Smooth muscle cell (in vitro differentiated cells): ENCODE measurements around the gene LRRC55. TPM values are rescaled to one million over a fixed set of nuclear protein-coding genes. Genes with fewer than 3 reads are reported as not detected.

Experiments used
- DNase-seq: peaks from one replicate; lab custom pipeline; 2025; ENCODE audit not compliant: unreplicated experiment; lab: John Stamatoyannopoulos, UW
- H2AFZ ChIP-seq: fragments of 200-600 bp; sonication (generic); 2 replicates; pipeline ENCODE4 v1.6.0; 2016; ENCODE audit warnings: antibody characterized with exemption, low read depth, mild to moderate bottlenecking
- H3F3A ChIP-seq: fragments of 200-600 bp; sonication (generic); 2 replicates; pipeline ENCODE4 v1.6.0; 2017; ENCODE audit warnings: antibody characterized with exemption, low read depth
- H3K27ac ChIP-seq: fragments of 200-600 bp; sonication (generic); 2 replicates; pipeline ENCODE4 v1.5.1; 2016; ENCODE audit warnings: low read depth, mild to moderate bottlenecking
- H3K27me3 ChIP-seq: fragments of 200-600 bp; sonication (generic); 2 replicates; pipeline ENCODE4 v1.6.1; 2016; ENCODE audit warnings: low read depth, mild to moderate bottlenecking
- H3K36me3 ChIP-seq: fragments of 200-600 bp; sonication (generic); 2 replicates; pipeline ENCODE4 v1.5.1; 2016; ENCODE audit warnings: low read depth
- H3K4me1 ChIP-seq: fragments of 200-600 bp; sonication (generic); 2 replicates; pipeline ENCODE4 v1.5.1; 2016; ENCODE audit warnings: low read depth
- H3K4me2 ChIP-seq: fragments of 200-600 bp; sonication (generic); 2 replicates; pipeline ENCODE4 v1.6.0; 2016; ENCODE audit warnings: mild to moderate bottlenecking
- H3K4me3 ChIP-seq: fragments of 200-600 bp; sonication (generic); 2 replicates; pipeline ENCODE4 v1.5.1; 2016; ENCODE audit warnings: mild to moderate bottlenecking
- H3K79me2 ChIP-seq: fragments of 200-600 bp; sonication (generic); 2 replicates; pipeline ENCODE4 v1.6.0; 2016; ENCODE audit warnings: low read depth, mild to moderate bottlenecking
- H3K9ac ChIP-seq: fragments of 200-600 bp; sonication (generic); 2 replicates; pipeline ENCODE4 v1.6.0; 2016; ENCODE audit warnings: low read depth
- H3K9me3 ChIP-seq: fragments of 200-600 bp; sonication (generic); replicated peaks from 2 replicates; pipeline ENCODE4 v1.5.1; 2016; ENCODE audit warnings: low read depth
- H4K20me1 ChIP-seq: fragments of 200-600 bp; sonication (generic); 2 replicates; pipeline ENCODE4 v1.6.0; 2016; ENCODE audit warnings: low read depth
- WGBS: methylation state at CpG from one replicate; pipeline ENCODE4 v1.1.7; 2016; ENCODE audit warnings: low lambda C conversion rate; 5-methylcytosine and 5-hydroxymethylcytosine counted together
- polyA plus RNA-seq: library from polyadenylated mRNA; unstranded; fragments of >200 nt; fragmentation: Nextera tagmentation; extraction: Ambion mirVana; gene quantifications from 2 replicates; pipeline ENCODE4 v1.2.1, GENCODE V29; 2016
- total RNA-seq: library from RNA; depleted of rRNA; stranded (reverse); fragments of >200 nt; gene quantifications from 2 replicates; pipeline ENCODE4 v1.2.3, GENCODE V29; 2014
- TF ChIP-seq, protein P1 (sequence below): fragments of 200-600 bp; sonication (generic); IDR thresholded peaks from 2 replicates; pipeline ENCODE4 v1.5.1; 2017; ENCODE audit warnings: borderline replicate concordance, mild to moderate bottlenecking, antibody characterized with exemption; ENCODE audit not compliant: insufficient read depth, poor library complexity, severe bottlenecking

LRRC55 gene
- total and polyA plus RNA-seq, 2 experiments from 2014 or later = 0.10 TPM; not detected in 1

DNA sequence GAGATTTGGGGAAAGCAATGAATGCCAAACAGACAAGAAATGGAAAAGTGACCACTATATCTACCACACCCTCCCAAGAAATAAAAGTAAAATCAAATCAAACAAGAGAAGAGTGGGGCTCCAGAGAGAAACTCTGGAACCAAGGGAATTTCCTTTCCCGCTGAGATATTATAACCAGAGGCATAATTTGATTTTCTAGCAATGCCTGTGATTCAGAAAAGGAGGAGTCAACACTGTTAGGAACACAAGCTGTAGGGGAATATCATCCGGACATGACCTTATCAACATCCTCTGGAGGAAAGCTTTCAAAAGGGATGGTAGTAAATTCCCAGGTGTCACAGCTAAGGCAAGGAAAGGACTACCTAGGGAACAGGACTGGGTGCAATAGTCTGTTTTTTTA, 29.6 kb upstream of the LRRC55 start:
- H3K27ac ChIP-seq = no peak overlapping the region
- H4K20me1 ChIP-seq = no peaks in the 10 kb centered on the region
- no peaks in the 10 kb centered on the region for H3K36me3 ChIP-seq
- H3K4me1 ChIP-seq = peaks cover 25% of the 10 kb centered on the region
- H3K9ac ChIP-seq = no peak overlapping the region
- H2AFZ ChIP-seq = no peak overlapping the region
- DNase-seq = no peak
- WGBS = 94% methylated on average over 2 of the region's 2 CpGs
- no peak overlapping the region for H3K4me3 ChIP-seq
- TF ChIP-seq, protein P1, sequence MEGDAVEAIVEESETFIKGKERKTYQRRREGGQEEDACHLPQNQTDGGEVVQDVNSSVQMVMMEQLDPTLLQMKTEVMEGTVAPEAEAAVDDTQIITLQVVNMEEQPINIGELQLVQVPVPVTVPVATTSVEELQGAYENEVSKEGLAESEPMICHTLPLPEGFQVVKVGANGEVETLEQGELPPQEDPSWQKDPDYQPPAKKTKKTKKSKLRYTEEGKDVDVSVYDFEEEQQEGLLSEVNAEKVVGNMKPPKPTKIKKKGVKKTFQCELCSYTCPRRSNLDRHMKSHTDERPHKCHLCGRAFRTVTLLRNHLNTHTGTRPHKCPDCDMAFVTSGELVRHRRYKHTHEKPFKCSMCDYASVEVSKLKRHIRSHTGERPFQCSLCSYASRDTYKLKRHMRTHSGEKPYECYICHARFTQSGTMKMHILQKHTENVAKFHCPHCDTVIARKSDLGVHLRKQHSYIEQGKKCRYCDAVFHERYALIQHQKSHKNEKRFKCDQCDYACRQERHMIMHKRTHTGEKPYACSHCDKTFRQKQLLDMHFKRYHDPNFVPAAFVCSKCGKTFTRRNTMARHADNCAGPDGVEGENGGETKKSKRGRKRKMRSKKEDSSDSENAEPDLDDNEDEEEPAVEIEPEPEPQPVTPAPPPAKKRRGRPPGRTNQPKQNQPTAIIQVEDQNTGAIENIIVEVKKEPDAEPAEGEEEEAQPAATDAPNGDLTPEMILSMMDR = no peak
- H3K9me3 ChIP-seq = no peaks in the 10 kb centered on the region
- H3F3A ChIP-seq = peaks cover 8% of the 10 kb centered on the region
- H3K79me2 ChIP-seq = no peaks in the 10 kb centered on the region
- no peaks in the 10 kb centered on the region for H3K27me3 ChIP-seq
- no peak overlapping the region for H3K4me2 ChIP-seq

DNA sequence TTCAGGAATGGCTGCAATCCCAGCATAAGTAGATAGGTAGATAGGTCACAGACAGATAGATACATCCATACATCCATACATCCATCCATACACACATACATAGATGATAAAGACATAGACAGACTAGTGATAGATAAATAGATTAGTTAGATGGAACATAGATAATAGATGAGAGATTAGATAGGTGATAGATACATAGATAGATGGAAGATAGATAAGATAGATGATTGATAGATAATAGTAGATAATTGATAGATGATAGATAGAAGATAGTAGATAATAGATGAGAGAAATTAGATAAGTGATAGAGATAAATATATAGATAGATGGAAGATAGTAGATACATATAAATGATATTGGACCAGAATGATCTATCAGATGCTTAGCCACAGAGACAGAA, 28.3 kb upstream of the LRRC55 start:
- Histone ChIP-seq H3K79me2 (no peaks in the 10 kb centered on the region), H3F3A (peaks cover 8% of the 10 kb centered on the region), H2AFZ (no peak overlapping the region), H3K9ac (no peak overlapping the region), H4K20me1 (no peaks in the 10 kb centered on the region), H3K4me1 (peaks cover 25% of the 10 kb centered on the region), H3K27ac (no peak overlapping the region), H3K4me3 (no peak overlapping the region), H3K36me3 (no peaks in the 10 kb centered on the region), H3K4me2 (no peak overlapping the region), H3K27me3 (no peaks in the 10 kb centered on the region), H3K9me3 (no peaks in the 10 kb centered on the region)
- TF ChIP-seq, protein P1 = no peak
- DNase-seq = no peak

DNA sequence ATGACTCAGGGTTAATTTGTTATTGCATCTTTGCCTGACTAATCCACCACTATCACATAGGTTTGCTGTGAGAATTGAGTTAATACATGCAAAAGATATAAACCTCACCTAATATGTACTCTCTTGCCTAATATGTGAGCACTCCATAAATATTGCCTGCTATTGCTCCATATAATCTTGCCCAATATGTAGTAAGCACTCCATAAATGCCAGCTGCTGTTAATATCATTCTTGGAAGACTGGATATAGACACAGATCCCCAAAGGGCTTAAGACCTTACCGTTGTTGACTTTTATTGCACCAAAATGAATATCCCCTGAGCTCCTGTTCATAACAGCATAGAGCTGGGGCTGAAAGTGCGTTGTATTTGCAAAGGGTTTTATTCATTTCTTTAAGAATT, 27.0 kb upstream of the LRRC55 start:
- 49% methylated on average over 2 of the region's 2 CpGs for WGBS
- Histone ChIP-seq H4K20me1 (no peaks in the 10 kb centered on the region), H2AFZ (no peak overlapping the region), H3K9ac (no peak overlapping the region), H3K9me3 (no peaks in the 10 kb centered on the region), H3K36me3 (no peaks in the 10 kb centered on the region), H3K4me1 (peaks cover 25% of the 10 kb centered on the region), H3K27ac (no peak overlapping the region), H3K27me3 (no peaks in the 10 kb centered on the region), H3K4me2 (no peak overlapping the region), H3F3A (peaks cover 8% of the 10 kb centered on the region), H3K79me2 (no peaks in the 10 kb centered on the region), H3K4me3 (no peak overlapping the region)
- DNase-seq = no peak
- TF ChIP-seq, protein P1 = no peak

GRCh38 chr11:57155400-57155799, 26.4 kb upstream of the LRRC55 start:
- Histone ChIP-seq H3K4me3 (no peak overlapping the region), H3K27ac (peak overlapping the region; percentile 44), H3K9ac (no peak overlapping the region), H3K4me2 (peak overlapping the region; percentile 49), H3K27me3 (no peaks in the 10 kb centered on the region), H2AFZ (no peak overlapping the region), H3K4me1 (peaks cover 28% of the 10 kb centered on the region), H3K36me3 (no peaks in the 10 kb centered on the region), H3F3A (peaks cover 8% of the 10 kb centered on the region), H4K20me1 (no peaks in the 10 kb centered on the region), H3K9me3 (no peaks in the 10 kb centered on the region), H3K79me2 (no peaks in the 10 kb centered on the region)
- TF ChIP-seq, protein P1 = no peak
- WGBS = 64% methylated on average over 1 of the region's 1 CpG
- no peak for DNase-seq
